ENCODE measurements around the gene TNFRSF25. TPM values are rescaled to one million over a fixed set of nuclear protein-coding genes. Genes with fewer than 3 reads are reported as not detected.

Gene TNFRSF25
- total and polyA plus RNA-seq, 2 of the 8 experiments (the other 6 are each of a cell fraction or from before 2014, with no cell fraction given): 10.7 to 19.5 TPM

DNA sequence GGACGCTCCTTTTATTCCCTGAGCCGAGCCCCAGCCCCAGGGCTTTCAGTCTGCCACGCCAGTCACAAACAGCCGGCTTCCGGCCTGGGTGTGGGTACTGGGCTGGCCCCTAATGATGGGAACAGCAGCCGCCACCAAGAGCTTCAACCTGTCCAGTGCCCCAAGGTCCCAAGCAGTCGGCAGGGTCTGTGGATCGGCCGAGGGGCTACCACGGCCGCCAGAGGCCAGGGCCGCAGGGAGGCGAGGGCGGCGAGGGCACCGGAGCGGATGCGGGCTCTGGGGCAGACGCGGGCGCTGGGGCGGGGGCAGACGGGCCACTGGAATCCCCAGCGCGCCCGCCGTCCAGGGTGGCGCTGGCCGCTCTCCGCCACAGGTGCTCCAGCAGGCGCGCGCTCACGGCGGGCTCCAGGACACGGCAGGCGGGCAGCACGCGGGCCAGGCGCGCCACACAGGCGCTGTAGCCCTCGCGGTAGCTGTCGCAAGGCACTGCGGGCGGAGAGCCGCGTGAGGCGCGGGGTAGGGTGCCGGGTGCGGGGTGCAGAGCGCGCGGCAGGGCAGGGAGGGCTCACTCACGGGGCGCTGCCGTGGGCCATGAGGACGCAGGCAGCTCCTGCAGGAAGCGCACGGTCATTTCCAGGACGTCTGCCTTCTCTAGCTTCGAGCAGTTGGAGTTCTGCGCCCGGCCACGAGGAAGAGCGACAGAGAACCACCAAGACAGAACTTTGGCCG, 47.1 kb downstream of the TNFRSF25 start (continued):
- TF ChIP-seq CTBP2 (IDR thresholded peaks at IDR 0.05; ENCODE audit: borderline replicate concordance, insufficient read depth, insufficient read length, low read length): no peak

Data from H1 (cell line).